Subcutaneous abdominal adipose tissue (tissue), 5 donors: ENCODE measurements around the gene ZNF583.
A peak's percentile ranks its signal among the peaks of the same experiment; 100 is the strongest.

Experiments used
- H3K27ac ChIP-seq: one replicate; pipeline ENCODE4 v1.7.0; 2013; ENCODE audit warnings: low read depth, mild to moderate bottlenecking, inconsistent platforms, low read length, moderate library complexity
- H3K27me3 ChIP-seq, 5 donors: one replicate each; pipeline ENCODE4 v1.7.0; 2013; ENCODE audit warnings: low read length in 5 of 5, inconsistent platforms in 1 of 5; ENCODE audit not compliant: control insufficient read depth in 5 of 5, insufficient read depth in 4 of 5
- H3K36me3 ChIP-seq, 5 donors: one replicate each; pipeline ENCODE4 v1.7.0; 2013; ENCODE audit warnings: low read length in 5 of 5; ENCODE audit not compliant: control insufficient read depth in 5 of 5, insufficient read depth in 5 of 5
- H3K4me1 ChIP-seq, 5 donors: one replicate each; pipeline ENCODE4 v1.7.0; 2013; ENCODE audit warnings: low read length in 5 of 5, mild to moderate bottlenecking in 3 of 5, moderate library complexity in 1 of 5; ENCODE audit not compliant: control insufficient read depth in 5 of 5, insufficient read depth in 5 of 5
- H3K4me3 ChIP-seq, 5 donors: one replicate each; pipeline ENCODE4 v1.7.0; 2013; ENCODE audit warnings: low read length in 5 of 5, low read depth in 1 of 5
- H3K9ac ChIP-seq, 5 donors: one replicate each; pipeline ENCODE4 v1.7.0; 2013; ENCODE audit warnings: low read length in 5 of 5, mild to moderate bottlenecking in 4 of 5, moderate library complexity in 3 of 5
- H3K9me3 ChIP-seq, 5 donors: one replicate each; pipeline ENCODE4 v1.7.0; 2013; ENCODE audit warnings: low read length in 5 of 5; ENCODE audit not compliant: control insufficient read depth in 5 of 5
- donor health status: healthy.
- donor health status: healthy.
- donor health status: healthy.
- donor health status: healthy.
- donor health status: healthy.

Gene ZNF583

DNA sequence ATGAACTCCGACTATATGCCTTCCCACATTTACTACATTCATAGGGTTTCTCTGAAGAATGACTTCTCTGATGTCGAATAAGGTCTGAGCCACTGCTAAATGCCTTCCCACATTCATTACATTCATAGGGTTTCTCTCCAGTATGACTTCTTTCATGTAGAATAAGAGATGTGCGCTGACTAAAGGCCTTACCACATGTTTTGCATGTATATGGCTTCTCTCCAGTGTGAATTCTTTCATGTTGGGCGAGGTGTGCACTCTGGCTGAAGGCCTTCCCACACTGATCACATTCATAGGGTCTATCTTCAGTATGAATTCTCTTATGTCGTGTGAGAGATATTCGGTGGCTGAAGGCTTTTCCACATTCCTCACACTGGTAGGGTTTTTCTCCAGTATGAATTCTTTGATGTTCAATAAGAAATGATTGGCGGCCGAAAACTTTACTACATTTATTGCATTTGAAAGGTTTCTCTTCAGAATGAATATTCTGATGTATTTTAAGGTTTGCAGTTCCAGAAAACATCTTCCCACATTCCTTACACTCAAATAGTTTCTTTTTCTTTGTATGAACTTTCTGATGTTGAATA, 37.2 kb downstream of the ZNF583 start:
- Histone ChIP-seq H3K9ac (no peak overlapping the region), H3K4me1 (no peaks in the 10 kb centered on the region), H3K36me3 (peaks cover 2 to 24% (median 11%) of the 10 kb centered on the region in 5 donors), H3K27ac (no peak overlapping the region), H3K9me3 (peaks cover 59 to 84% (median 75%) of the 10 kb centered on the region in 5 donors), H3K4me3 (peak overlapping the region; percentile 10 to 40 (median 36)), H3K27me3 (no peaks in the 10 kb centered on the region)

DNA sequence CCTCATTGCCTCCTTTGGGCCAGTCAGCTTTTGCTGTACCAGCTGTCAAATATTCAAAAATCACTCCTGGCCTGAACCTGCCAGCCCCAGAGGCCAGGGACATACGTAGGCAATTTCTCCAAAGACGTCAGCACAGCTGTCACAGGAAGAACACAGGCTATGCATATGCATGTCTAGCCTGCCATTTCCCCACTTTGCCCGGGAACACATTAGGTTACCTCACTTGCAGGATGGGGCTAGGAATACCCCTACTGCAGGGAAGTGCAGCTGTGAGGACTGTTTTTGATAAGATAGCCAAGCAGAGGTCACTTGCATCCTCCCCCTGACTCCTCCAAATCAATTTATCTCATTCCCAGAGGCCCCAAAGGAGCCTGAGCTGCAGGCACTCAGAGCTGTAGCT, 70.2 kb downstream of the ZNF583 start:
- Histone ChIP-seq H3K4me3 (no peak overlapping the region), H3K9me3 (peaks cover 5 to 49% (median 38%) of the 10 kb centered on the region in 5 donors), H3K4me1 (peaks cover 0 to 28% (median 27%) of the 10 kb centered on the region in 5 donors), H3K27me3 (no peaks in the 10 kb centered on the region), H3K9ac (no peak overlapping the region), H3K27ac (no peak overlapping the region), H3K36me3 (peaks cover 4 to 29% (median 14%) of the 10 kb centered on the region in 5 donors)

DNA sequence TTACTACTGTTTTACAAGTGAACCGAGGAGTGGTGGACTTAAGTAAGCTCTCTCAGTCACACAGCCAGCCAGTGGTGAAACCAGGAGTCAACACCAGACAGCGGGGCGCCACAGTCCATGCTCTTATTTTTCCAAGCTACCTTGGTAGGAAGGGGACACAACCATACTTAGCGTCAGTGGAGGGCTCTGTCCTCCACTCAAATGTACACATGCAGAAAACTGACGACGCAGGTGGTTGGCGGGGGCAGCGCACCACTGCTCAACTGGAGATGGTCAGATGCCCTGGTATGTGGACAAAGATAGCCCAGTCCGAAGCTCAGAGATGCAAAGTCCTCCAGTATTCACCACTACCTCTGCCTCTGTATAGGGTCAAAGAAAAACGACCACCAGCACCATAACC, 72.0 kb downstream of the ZNF583 start:
- Histone ChIP-seq H3K4me3 (peak overlapping the region in 3 of 5 donors; percentile 77 to 93 (median 86)), H3K9me3 (peaks cover 3 to 43% (median 35%) of the 10 kb centered on the region in 5 donors), H3K9ac (no peak overlapping the region), H3K27me3 (no peaks in the 10 kb centered on the region), H3K4me1 (peaks cover 0 to 28% (median 27%) of the 10 kb centered on the region in 5 donors), H3K36me3 (peaks cover 4 to 19% (median 8%) of the 10 kb centered on the region in 5 donors), H3K27ac (no peak overlapping the region)
